Activated T-helper 1 cell treated with Interleukin-2 at 50 U/mL for 16 hours (primary cell): ENCODE data around the gene ITPK1.

Source experiments
- DNase-seq: peaks from one replicate; pipeline ENCODE4 v3.0.0-alpha.2; 2020; ENCODE audit warnings: low read depth

ITPK1 gene

DNA sequence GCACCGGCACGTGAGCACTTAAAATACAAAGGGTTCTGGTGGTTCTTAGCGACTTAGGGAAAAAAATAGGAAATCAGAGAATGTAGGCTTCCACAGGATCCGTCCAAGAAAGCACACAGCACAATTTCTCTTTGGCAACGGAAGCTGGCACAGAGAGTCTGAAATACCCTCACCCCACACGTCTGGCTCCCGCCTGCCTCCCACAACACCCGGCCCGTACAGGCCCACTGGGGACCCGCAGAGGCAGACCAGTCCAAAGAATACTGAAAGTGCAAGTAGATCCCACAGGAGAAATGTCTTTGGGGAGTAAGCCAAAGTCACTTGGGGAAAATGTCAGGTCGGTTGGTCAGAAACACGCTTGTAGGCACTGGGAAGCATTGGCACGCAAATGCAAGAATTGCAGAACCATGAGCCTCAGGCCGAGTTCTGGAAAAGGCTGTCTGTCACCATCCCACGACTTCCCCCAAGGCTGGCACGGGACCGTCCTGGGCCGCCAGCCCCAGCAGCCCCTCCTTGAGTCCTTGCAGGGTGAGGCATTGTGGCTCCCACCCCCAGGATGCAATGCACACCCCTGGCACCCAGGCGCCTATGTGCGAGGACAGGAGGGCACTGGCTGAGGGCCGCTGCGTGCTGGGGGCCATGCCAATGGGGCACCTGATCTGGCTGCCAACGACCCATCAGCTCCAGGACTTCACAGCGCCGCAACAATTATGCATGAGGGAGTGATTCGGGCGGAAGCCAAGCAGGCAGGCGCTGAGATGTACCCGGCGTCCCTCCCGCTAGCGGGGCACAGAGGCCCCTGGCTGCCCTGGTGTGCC is 163.0 kb downstream of the ITPK1 start:
- no peak for DNase-seq

GRCh38 chr14:92951912-92952471 is 163.7 kb downstream of the ITPK1 start:
- peak; percentile 60 for DNase-seq

GRCh38 chr14:92951261-92951660 is 164.5 kb downstream of the ITPK1 start:
- no peak for DNase-seq

- DNase-seq = no peak
Observed at GRCh38 chr14:92950773-92951172, 165.0 kb downstream of the ITPK1 start.

- no peak for DNase-seq
Observed at GRCh38 chr14:92950193-92950540, 165.6 kb downstream of the ITPK1 start.

GRCh38 chr14:92949496-92950192 is 166.1 kb downstream of the ITPK1 start:
- no peak for DNase-seq

- no peak for DNase-seq
Observed at GRCh38 chr14:92948647-92949046, 167.1 kb downstream of the ITPK1 start.

- no peak for DNase-seq
Observed at GRCh38 chr14:92946847-92947545, 168.7 kb downstream of the ITPK1 start.

DNA sequence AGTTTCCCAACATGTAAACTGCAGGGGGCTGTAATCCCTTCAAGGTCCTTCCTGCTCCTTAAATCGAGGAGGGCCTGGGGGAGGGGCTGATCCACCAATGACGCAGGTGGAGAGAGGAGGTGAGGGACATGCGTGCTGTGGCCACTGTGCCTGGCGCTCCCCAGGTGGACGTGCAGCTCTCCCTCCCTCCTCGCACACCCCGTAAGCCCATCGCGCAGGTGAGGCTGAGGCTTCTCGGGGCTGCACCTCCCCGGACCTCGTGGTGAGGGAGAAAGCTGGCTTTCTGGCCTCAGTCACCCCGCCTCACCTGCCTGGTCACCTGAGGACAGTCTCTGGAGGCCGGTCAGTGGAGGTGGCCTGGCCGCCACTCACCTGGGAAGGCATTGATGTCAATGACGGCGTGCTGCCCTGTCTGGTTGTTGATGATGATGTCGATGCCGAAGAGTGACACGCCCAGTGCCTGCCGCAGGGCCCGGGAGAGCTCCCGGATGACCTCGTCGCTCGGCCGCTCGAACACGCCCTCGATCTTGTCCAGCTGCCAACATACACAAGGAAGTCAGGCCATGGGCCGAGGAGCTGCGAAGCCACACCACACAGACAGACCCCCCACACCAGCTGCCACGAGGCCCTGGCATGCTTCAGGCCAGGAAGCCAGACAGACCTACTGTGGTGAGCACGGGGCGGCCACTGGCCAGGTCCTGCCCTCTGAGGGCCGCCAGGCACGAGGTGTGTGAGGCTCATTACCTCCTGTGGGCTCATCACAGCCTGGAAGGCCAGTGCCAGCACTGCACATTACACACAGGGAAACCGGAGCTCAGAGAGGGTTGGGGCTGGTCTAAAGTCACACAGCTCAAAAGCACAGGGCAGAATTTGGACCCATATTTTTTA is 169.5 kb downstream of the ITPK1 start:
- DNase-seq = no peak

DNA sequence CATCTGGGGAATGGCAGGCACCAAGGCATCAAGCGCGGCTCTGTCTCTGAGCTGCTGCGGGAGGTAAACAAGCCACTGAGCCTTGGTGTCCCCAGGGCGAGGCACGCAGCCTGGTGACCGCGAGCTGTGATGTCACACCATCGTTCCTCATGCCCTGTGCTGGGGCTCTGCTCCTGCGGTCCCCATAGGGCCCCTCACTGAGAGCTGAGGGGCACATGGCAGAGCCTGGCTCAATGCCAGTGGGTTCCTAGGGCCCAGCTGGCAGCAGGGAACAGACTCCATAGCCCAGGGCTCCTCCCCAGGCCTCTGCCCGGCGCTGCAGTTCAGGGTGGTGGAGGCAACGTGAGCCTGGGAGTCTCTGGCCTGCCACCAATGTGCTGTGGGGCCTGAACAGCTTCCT is 170.2 kb downstream of the ITPK1 start:
- DNase-seq = no peak

GRCh38 chr14:92944976-92945375 is 170.7 kb downstream of the ITPK1 start:
- no peak for DNase-seq

DNA sequence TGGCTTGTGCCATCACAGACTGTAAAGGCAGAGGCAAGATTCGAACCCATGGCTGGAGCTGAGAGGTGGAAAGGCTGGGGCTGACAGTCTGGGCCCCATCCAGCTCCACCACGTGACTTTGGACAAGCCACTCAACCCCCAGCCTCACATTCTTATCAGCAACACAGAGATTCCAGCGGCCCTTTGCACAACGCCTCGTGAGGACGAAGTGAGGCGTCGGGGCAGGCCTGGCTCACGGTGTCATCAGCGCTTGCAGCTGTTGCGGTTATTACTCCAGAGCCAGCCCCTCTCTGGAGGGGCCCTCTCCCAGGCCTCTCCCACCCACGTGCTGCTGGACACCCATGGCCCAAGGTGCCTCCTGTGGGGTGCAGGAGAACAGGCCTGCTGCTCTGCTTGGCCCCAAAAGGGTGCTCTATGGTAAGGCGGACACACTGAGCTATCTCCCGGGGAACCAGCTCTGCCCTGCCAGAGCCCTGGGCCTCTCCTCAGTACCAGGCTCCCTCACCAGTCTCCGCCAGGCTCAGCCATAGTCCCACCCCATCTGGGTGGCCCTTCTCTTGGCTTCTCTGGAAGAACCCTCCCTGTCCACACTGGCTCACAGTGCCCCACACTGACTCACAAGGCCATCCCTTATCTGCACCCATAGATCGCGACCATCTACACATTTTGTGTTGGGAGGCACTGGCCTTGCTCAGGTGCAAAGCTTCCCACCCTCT is 171.7 kb downstream of the ITPK1 start:
- DNase-seq = no peak

DNA sequence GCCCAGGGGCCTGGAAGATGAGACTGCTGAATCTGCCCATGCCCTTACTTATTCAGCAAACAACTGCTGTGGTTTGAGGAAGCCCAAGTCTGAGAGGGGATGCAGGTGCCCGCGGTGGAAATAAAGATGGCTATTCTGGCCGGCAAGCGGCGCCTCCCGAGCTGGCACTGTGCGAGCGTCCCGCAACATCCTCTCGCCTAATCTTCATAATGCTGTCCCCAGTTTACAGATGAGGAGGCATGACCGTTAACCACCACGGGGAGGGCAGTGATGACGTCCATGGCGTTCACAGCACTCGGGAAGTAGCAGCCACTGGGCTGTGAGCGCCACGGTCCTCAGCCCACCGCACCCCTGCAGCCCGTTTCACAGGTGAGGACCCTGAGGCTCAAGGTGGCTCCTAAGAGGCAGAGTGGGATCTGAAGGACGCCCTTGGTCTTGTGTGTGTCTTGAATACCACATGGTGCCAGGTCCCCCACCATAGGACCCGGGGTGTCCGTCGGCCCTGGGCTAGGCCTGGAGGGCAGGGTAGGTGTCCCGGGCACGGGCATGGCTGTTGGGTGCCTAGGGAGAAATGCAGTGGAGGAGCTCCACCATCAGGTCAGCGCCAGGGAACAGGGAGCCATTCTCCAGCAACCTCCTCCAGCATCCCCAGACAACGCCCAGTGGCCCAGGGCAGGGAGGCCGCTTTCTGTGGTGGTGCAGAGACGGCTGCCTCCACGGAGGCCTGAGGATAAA is 172.6 kb downstream of the ITPK1 start:
- no peak for DNase-seq

DNA sequence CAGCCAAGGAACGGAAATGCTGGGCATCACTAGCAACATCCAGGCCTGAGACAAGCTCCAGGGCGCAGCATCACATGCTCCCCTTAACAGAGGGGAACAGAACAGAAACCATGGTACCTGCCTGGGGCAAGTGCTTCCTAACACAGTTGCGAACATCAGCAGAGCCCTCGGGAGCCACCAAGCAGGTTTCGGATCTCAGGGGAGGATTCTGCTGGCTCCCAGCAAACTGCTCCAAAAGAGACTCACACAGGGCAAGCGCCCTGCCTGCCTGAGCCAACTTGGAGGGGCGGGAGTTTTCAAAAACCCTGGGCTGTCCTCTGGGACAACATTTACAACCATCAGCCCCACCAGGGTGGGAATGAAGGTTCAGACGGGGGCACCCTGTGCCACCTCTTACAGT is 173.1 kb downstream of the ITPK1 start:
- DNase-seq = no peak

DNA sequence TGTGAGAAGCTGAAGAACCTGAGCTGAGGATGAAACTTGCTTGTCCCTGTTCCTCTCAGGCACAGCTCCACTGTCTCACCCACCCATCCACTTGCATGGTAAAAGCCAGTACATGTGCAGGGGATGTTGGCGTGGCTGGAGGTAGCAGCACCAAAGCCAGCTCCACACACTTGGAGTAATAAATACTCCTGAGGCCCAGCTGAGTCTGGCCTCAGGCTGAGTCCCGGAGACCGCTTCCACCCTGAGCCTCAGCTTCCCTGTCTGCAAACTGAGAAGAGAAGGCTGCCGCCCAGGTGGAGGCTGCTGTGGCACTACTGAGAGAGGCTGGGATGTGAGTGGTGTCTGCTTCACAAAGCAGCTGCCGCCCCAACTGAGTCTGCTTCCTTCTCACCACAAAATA is 173.6 kb downstream of the ITPK1 start:
- DNase-seq = no peak

GRCh38 chr14:92941531-92941930 is 174.2 kb downstream of the ITPK1 start:
- DNase-seq = no peak

- no peak for DNase-seq
Observed at GRCh38 chr14:92940543-92940942, 175.2 kb downstream of the ITPK1 start.

DNA sequence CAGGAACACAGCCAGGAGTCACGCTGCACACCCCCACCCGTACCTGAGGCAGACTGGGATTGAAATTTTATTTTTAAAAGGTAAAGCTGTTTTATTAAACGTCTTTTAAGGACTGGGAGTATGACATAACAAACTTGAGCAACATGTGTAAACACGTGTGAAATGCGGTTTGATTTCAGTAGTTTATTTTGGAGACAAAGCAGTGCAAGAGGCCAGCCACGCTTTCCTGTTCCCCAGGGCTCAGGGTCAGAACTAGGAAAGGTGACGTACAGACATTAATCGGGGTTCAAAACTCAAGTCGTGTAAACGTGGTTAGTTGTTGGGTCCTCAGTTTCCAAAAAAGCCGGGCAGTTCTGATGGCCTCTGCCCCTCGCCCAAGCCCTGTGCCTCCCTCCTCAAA is 176.0 kb downstream of the ITPK1 start:
- no peak for DNase-seq

GRCh38 chr14:92938890-92939671 is 176.6 kb downstream of the ITPK1 start:
- no peak for DNase-seq
